ENCODE measurements around the gene HHAT.

The HHAT gene

DNA sequence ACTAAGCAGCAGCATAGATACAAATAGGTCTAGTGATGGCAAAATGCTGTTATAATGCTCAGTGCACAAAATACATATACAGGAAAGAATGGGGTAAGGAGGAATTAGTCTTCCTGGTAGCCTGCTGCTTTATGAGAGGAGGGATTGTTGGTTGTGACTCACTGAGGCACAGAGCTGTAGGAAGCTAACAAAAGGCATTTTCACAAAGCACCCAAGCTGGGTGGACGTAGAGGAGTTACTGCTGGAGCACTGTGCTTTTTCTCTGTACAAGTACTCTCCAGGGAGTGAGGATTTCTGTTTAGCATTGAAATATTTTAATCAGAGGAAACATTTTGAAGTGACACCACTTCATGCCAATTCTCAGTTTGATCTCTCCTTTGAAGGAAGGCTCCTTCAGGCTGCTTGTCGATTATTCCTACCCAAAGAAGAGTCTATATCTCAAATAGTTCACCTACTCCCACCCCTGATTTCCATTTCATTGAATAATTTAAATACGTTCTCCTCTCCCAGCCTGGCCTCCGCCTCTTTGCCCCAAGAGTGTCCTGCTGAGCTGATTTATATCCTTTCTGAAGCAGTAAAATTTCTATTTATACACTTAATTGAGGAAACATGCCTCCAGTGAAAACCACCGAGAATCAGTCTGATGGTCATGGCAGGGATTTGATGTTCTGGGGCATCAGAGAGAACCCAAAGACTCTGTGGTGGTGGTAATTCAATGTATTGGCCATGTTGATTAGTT lies 271.9 kb downstream of the HHAT start:
- H3K4me3 ChIP-seq (ENCODE audit: low read length), result no peak overlapping the region
- DNase-seq (ENCODE audit: low read depth, low spot score), result no peak

DNA sequence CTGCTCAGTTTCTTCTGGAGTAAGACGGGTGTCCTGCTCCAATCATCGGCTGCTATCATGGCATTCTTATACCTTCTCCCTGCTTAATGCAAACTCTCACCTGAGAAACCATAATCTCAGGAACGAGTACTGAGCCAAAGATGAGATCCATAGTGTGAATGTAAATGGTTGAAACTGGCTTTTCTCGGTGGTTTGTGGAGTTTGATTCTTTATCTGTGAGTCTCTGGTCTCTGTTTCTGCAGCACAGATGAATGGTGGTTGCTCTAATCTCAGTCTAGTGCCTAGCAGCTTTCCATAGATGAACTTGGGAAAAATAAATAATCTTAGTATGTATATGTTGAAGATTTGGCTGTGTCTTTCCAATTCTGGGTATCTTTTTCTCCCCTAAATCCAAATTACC lies 274.4 kb downstream of the HHAT start:
- no peak for DNase-seq (ENCODE audit: low read depth, low spot score)
- no peak overlapping the region for H3K4me3 ChIP-seq (ENCODE audit: low read length)

DNA sequence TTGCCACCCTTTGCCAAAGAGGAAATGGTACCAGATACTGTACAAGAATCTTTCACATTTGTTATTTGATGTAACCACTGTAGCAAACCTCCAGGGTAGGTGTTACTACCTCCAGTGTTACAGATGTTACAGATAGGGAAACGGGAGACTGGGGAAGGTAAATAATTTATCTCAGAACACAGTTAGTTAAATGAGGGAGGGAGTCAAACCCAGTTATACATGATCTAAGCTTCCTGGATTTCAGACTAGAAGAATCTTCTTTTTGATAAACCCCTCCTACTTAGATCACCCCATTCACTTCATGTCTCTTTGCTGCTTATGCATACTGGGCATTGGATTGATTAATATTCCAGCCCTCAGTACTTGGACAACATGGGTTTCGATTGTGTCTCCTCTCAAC lies 276.4 kb downstream of the HHAT start:
- H3K4me3 ChIP-seq (ENCODE audit: low read length), result no peak overlapping the region
- no peak for DNase-seq (ENCODE audit: low read depth, low spot score)

DNA sequence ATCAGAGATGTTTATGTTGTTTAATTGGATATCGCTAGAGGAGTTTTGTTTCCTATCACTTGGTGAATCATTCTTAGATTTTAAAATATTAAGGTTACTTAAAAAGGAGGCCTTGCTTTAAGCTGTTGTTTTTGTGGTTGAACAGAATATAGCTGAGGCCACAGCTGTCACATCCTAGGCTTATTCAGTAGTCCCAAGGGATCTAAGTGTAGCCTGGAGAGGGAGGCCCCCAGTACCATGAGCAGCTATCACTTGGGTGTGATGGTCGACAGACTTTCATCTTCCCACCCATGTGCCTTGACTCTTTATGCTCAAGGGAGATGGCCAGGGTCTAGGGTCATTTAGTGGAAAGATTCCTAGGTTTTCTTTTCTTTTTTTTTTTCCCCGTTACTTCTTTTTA lies 278.7 kb downstream of the HHAT start:
- DNase-seq (ENCODE audit: low read depth, low spot score), result no peak
- no peak overlapping the region for H3K4me3 ChIP-seq (ENCODE audit: low read length)

DNA sequence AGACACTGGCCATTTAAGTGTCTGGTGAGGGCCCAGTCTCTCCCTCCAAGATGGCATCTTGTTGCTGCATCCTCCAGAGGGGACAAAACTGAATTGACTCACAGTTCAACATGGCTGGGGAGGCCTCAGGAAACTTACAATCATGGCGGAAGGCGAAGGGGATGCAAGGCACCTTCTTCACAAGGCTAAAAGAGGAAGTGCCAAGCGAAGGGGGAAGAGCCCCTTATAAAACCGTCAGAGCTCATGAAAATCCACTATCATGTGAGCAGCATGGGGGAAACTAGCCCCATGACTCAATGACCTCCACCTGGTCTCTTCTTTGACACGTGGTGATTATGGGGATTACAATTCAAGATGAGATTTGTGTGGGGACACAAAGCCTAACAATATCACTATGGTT lies 280.1 kb downstream of the HHAT start:
- no peak overlapping the region for H3K4me3 ChIP-seq (ENCODE audit: low read length)
- no peak for DNase-seq (ENCODE audit: low read depth, low spot score)

DNA sequence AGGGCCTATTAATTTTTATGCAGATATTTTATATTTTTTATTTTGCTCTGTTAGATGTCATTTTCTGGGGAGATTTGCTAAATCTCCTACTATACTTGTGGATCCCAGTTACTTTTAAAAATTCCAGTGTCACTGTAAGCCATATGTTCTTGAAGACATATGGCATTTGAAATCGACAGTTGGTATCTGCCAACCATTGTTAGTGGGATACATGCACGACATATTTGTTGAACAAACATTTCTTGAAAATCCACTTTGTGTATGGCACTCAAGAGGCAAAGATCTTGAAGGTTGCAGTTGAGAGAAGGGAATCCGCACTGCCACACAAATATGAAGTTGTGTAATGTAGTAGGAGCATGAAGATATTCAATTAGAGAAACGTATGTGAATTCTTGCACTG lies 287.7 kb downstream of the HHAT start:
- DNase-seq (ENCODE audit: low read depth, low spot score), result no peak
- no peak overlapping the region for H3K4me3 ChIP-seq (ENCODE audit: low read length)

DNA sequence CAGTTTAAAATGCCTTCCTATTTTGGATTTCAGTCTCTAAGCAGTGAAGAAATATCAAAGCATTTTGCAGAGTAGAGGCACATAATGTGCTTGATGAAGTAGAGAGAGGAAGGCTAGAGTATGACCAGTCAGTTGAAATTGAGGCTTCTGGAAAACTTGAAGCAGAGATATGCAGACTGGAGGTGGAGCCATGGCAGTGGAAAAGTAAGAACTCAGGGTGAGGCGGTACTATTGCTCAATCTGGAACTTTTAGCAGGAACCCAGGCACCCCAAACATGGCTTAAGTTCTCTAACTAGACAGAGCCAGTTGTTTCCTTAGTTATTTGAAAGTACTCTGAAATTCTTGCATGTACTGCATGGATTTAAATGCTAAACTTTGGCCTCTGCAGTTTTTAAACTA lies 288.6 kb downstream of the HHAT start:
- DNase-seq (ENCODE audit: low read depth, low spot score), result no peak
- no peak overlapping the region for H3K4me3 ChIP-seq (ENCODE audit: low read length)

DNA sequence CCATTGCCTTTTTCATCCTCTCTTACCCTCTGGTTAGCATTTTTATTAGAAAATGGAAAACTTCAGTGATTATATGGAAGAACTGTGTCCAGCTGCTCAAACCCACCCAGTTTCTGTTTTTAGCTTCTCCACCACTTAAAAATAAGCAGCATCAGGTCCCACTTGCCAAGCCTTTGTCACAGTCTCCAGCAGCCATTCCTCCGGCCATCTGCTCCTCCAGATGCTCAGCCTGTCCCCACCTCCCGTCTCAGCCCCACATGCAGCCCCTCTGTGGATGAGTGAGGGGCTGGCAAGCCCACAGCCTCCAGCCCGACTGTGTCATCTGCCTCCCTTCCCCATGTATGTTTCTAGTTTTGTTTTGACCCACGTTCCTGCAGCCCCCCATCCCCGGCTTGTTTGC lies 289.7 kb downstream of the HHAT start:
- no peak overlapping the region for H3K4me3 ChIP-seq (ENCODE audit: low read length)
- no peak for DNase-seq (ENCODE audit: low read depth, low spot score)

DNA sequence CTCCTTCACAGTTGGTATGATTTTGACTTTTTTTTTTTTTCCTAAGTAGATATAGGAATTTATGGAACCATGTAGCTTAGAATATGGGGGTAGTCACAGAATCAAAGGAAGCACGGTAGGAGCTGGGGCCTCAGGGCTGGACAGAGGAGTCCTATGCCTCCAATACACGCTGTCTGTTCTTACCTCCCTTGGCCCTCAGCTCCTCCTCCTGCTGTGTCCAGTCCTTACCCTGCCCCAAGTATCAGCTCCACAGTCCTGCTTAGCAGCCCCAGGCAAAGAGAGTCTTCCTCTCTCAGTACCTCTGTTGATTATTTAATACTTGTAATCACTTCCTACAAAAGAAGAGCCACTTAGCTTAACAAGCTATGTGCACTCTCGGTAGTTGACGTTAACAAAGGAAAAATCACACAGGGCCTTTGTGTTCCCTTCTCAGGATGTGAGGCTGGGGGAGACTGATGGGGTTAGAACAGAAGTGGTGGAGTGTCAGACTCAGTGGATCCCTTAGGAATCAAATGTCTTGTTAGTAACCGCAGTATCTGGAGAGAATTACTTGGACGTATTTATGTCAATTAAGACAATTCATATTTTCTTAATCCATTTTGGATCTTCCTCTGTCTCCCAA lies 292.3 kb downstream of the HHAT start:
- no peak for DNase-seq (ENCODE audit: low read depth, low spot score)
- H3K4me3 ChIP-seq (ENCODE audit: low read length), result no peak overlapping the region

DNA sequence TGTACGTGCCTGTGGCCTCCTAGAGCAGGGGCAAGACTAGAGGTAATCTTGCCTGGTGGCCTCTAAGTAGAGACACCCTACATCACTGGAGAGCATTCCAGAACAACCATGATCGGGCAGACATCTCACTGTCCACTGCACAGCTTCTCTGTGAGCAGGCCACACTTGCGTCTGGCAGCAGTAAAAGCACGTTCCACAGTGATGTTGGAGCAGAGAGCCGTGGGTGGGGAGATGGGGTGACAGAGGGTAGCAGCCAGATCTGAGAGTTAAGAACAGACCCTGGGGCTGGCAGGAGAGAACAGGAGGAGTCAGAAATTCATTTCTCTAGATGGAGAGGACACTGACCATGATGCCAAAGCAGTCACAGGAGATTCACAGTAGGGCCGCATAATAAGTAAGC lies 293.0 kb downstream of the HHAT start:
- DNase-seq (ENCODE audit: low read depth, low spot score), result no peak
- H3K4me3 ChIP-seq (ENCODE audit: low read length), result no peak overlapping the region

DNA sequence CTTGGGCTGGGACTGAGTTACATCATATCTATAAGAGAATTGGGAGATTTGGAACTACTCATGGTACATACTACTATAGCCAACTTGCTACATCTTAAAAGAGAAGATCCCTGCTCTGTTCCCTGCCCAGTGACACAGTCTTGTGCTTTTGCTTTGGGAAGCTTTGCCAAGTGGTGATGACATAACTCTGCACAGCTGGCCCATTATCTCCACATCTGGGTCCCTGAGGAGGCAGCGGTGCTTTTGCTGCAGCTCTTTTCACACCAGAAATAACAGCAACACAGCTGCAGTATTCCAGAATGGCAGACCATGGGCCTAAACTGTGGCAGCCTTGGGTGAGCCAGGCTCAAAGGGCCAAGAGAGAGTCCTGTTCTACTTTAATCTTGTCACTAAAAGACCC lies 296.0 kb downstream of the HHAT start:
- H3K4me3 ChIP-seq (ENCODE audit: low read length), result no peak overlapping the region
- no peak for DNase-seq (ENCODE audit: low read depth, low spot score)

DNA sequence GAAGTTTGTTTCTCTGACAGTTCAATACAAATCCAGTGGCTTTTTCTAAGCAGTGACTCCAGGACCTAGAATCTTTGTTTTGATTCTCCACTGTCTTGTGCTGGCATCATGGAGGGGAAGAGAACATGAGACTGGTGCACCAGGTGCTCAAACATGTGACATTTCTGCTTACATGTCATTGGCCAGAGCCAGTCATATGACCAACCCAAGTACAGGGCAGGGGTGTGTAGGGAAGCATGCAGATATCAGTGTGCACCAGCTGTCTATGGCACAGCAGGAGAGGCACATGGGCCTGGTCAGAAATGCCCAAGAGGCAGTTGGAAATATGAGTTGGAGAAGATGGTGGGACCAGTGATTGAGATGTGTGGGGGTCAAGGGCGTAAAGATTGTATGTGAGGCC lies 297.0 kb downstream of the HHAT start:
- no peak for DNase-seq (ENCODE audit: low read depth, low spot score)
- H3K4me3 ChIP-seq (ENCODE audit: low read length), result no peak overlapping the region

DNA sequence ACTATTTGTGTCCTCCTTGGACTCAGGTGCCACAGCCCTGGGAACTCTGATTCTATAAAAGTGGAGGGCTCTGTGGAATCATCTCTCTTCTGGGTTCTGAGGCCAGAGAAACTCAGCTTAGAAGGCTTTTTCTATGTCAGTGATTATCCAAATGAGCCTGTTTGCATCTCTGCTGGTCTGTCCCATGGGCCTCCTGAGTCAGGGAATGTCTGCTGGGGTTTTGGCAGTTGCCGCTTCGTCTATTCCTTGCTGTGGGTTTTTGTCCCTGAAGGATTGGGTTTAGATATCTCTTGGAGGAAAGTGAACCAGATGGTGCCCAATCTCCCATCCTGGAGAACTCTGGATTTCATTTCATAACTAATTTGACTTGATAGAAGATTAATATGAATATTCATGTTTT lies 297.6 kb downstream of the HHAT start:
- no peak for DNase-seq (ENCODE audit: low read depth, low spot score)
- no peak overlapping the region for H3K4me3 ChIP-seq (ENCODE audit: low read length)

DNA sequence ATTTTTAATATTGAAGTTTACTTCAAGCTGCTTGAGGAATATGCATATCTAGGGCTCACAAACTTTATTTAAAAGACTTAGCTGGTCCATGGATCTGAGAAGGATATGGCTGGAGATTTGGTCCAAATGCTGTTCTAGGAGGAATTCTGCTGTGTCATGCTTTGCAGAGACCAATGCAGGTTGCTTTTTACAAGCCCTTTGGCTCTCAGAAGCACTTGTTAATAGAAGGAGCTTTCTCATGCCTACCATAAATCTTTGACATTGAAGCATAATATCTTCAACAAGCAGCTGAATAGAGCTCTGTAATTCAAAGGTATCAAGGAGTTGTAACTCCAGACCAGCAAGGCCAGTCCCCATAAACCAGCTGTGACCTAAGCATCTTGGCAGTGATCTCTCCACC lies 299.1 kb downstream of the HHAT start:
- DNase-seq (ENCODE audit: low read depth, low spot score), result no peak
- no peak overlapping the region for H3K4me3 ChIP-seq (ENCODE audit: low read length)

DNA sequence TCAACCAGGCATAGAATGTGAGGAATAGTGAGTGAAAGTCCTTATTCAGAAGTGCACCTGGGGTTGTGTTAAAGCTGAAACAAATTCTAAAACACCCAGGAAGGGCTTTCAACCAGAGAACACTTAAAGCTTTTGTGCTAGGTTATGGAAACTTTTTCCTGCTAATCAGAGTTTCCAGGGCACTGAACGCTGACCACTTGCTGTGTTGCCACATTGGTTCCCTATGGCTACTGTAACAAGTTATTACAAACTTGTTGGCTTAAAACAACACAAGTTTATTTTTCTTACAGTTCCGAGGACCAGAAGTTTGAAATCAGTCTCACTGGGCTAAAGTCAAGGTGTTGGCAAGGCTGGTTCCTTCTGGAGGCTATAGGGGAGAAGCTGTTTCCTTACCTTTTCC lies 300.6 kb downstream of the HHAT start:
- no peak overlapping the region for H3K4me3 ChIP-seq (ENCODE audit: low read length)
- DNase-seq (ENCODE audit: low read depth, low spot score), result no peak

DNA sequence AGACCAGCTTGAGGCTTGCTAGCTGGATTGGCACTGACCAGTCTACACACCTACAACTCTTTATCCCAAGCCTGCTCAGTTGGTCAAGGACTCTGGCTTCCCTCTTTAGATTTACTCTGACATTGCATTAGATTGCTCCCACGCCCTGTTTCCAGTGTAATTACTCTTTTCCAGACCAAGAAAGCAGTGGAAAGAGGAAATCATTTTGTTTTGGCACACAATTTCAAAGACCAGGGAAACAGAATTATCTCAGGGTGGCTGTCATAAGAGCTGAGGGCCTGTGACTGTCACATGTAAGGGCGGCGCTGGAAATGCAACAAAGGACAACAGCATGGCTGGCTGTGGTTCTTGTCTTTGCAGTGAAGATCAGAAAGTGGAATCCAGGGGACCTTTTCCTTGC lies 302.7 kb downstream of the HHAT start:
- H3K4me3 ChIP-seq (ENCODE audit: low read length), result no peak overlapping the region
- no peak for DNase-seq (ENCODE audit: low read depth, low spot score)

DNA sequence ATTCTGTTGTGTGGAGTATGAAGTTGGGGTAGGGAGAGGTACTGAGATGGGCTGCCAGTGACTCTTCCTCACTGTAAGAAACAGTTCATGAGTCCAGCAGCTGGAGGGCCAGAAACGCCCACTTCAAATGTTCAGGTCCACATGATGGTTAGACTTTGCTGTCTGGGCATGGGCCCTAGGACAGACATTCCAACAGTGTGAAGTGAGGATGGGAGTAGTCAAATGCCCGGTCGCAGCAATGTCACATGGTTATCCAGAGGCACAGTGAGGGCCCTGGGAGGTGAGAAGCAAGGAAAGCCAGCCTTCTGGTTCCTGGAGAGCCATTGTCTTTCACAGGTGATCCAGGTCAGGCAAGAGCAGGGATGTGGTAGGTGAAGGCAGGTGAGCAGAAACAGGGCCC lies 304.4 kb downstream of the HHAT start:
- DNase-seq (ENCODE audit: low read depth, low spot score), result no peak
- H3K4me3 ChIP-seq (ENCODE audit: low read length), result no peak overlapping the region

DNA sequence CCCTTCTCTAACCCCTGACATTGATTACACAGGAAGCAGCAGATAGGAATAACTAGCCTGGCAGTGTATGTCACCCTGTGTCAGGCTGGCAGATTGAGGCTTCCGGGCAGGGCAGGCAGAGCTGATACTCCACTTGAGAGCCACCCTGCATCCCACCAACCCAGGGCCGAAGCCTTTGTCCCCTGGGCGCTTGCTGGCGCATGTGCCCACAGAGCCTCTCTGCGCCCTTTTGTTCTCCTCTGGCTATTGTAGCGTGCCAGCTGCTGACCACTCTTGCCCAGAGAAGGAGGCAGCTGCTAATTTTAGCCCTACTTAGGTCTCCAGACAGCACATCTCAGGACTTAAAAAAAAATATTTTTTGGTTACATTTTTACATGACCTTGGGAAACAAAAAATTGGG lies 304.9 kb downstream of the HHAT start:
- H3K4me3 ChIP-seq (ENCODE audit: low read length), result no peak overlapping the region
- no peak for DNase-seq (ENCODE audit: low read depth, low spot score)

DNA sequence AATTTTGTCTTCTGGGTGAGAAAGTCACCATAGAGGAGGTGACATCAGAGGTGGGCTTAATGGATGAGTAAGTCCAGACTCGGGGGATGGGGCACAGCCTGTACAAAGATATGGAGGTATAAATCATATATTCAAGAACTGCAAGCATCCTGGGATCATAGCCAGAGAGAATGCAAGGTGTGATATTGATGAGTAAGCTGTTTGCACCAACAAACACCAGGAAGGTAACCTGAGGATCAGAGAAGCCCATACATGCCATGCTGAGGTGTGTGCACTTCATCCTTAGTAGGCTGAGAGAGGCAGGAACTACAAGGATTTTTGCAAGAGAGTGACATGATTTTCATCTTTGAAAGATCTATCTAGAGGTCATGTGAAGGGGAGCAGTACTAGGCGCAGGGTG lies 306.4 kb downstream of the HHAT start:
- no peak for DNase-seq (ENCODE audit: low read depth, low spot score)
- no peak overlapping the region for H3K4me3 ChIP-seq (ENCODE audit: low read length)

DNA sequence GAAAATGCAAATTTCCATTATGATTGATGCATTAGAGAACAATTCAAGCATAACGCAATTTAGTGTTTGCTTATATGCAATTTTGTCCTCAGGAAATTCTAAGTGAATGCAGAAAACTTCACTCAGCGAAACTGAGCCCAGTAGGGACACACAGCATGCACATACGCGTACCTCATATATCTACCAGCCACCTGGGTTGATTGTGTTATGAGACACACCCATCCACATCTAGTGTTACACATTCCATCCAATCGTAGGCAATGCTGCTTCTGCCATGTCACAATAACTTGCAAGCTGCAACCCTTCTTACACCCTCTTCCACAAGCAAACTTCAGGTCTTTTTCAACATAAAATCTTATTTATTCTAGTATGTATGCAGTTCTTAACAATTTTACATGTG lies 312.9 kb downstream of the HHAT start:
- no peak overlapping the region for H3K4me3 ChIP-seq (ENCODE audit: low read length)
- no peak for DNase-seq (ENCODE audit: low read depth, low spot score)

DNA sequence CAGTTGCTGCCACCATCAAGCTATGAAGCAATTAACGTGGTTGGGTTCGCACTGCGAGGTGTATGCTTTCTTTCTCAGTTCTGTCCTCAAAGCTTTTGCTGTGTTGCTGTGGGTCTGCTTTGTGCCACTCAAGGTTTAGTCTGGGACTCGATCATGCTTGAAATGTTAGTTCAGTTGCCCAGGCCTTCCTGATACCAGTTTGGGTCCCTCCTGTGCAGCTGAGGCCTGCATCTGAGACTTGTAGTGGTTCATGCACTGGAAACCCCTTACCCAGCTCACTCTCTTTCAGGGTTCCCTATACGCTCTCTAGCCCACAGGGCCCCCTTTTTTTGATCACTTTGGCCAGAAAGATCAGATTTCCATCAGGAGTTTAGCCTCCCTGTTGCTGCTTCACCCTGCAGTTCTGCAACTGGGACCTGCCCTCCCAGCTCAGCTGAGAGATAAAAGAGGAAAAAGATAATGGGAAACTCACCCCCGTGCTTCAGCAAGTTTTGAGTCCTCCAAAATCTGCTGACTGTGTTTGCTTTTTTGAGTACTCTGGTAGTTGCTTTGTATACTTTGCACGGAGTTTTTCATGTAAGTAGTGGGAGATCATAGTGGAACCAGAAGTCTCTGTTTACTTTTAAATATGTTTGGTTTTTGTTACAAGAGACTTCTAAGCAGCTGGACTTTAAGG lies 317.0 kb downstream of the HHAT start:
- DNase-seq (ENCODE audit: low read depth, low spot score), result no peak
- H3K4me3 ChIP-seq (ENCODE audit: low read length), result no peak overlapping the region
